CD4-positive, alpha-beta T cell treated with Interferon gamma for 1 hour (primary cell): ENCODE measurements around the gene HIP1.
"Not testable (repeated sequence)": the region's sequence is repeated elsewhere in the genome, so short reads cannot be mapped to it uniquely, and the experiment has no call there.

ENCODE experiments used
- DNase-seq: peaks from one replicate; pipeline ENCODE4 v3.0.0-alpha.2; 2020

Gene HIP1

GRCh38 chr7:75608451-75609122, 130.2 kb downstream of the HIP1 start:
- no peak for DNase-seq

GRCh38 chr7:75604408-75604807, 134.3 kb downstream of the HIP1 start:
- no peak for DNase-seq

DNA sequence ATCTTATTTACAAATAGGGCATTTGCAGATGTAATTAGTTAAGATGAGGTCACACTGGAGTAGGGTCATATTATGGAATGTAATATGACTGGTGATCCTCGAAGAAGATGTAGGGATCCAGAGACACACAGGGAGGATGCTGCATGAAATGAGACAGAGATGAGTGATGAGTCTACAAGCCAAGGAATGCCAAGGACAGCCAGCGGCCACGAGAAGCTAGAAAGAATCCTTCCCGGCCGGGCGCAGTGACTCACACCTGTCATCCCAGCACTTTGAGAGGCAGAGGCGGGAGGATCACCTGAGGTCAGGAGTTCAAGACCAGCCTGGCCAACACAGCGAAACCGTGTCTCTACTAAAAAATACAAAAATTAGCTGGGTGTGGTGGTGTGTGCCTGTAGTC, 135.9 kb downstream of the HIP1 start:
- DNase-seq = not testable (repeated sequence)

- DNase-seq = no peak
Observed at GRCh38 chr7:75601539-75601938, 137.2 kb downstream of the HIP1 start.

DNA sequence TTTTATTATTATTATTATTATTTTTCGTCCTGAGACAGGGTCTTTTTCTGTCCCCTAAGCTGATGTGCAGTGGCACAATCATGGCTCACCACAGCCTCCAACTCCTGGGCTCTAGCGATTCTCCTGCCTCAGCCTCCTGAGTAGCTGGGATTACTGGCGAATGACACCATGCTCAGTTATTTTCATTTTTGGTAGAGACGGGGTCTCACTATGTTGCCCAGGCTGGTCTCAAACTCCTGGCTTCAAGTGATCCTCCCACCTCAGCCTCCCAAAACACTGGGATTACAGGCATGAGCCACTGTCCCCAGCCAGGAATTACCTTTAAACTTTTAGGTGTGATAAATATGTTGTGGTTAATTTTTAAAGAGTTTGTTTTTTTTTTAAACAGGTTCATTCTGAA, 138.0 kb downstream of the HIP1 start:
- DNase-seq = not testable (repeated sequence)

- no peak for DNase-seq
Observed at GRCh38 chr7:75599244-75599781, 139.4 kb downstream of the HIP1 start.

DNA sequence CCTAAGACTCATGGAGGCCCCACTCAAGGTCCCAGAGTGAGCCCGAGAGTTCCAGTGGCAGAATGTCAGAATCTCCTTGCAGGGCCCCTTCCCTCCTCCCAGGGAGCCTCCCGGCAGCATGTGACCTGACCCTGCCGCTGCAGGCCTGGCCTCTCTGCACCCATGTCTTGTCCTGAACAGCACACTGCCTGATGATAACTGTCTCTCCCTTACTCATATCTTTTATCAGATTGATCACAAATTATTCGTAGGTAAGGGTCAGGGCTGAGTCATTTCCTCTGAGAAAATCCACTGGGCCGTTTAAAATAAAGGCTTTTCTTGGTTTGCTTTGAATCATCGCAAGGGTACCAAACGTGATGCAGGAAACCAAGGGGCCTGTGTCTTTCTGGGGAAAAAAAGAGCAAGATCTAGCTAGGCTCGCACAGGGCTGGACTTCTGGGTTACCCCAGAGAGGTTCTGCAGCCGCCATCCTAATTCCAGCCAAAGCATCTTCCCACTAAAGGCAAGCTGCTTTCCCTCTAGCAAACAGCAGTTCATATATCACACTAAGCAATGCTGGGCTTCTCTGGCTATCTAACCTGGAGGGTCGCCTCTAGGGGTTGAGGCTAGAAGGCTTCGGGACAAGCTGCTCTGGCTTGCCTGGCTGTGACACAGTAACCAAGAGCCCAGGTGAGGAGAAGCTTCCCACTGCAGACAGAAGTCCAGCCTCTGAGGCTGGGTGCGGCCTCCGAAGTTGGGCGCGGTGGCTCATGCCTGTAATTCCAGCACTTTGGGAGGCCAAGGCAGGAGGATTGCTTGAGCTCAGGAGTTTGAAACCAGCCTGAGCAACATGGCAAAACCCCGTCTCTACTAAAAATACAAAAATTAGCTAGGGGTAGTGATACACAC, 141.8 kb downstream of the HIP1 start:
- DNase-seq = no peak

GRCh38 chr7:75595766-75596165, 143.0 kb downstream of the HIP1 start:
- DNase-seq = no peak

- DNase-seq = not testable (repeated sequence)
Observed at GRCh38 chr7:75593500-75594184, 145.1 kb downstream of the HIP1 start.

GRCh38 chr7:75591467-75592255, 147.1 kb downstream of the HIP1 start:
- DNase-seq = no peak

GRCh38 chr7:75590373-75591005, 148.3 kb downstream of the HIP1 start:
- no peak for DNase-seq

GRCh38 chr7:75584354-75584753, 154.4 kb downstream of the HIP1 start:
- no peak for DNase-seq

DNA sequence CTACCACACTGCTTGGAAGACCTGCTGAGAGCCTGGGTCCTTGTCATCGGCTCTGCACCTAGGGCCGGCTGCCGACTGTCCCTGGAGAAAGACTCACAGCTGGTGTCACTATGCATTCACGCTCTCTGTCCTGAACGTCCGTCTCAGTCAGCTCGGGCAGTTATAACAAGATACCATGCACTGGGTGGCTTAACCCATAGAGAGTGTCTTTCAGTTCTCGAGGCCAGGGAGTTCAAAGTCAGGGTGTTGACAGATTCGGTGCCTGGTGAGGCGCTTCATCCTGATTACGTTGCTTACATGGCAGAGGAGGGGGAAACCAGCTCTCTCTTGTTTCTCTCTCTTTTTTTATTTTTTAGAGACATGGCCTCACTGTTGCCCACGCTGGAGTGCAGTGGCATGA, 155.5 kb downstream of the HIP1 start:
- DNase-seq = no peak

DNA sequence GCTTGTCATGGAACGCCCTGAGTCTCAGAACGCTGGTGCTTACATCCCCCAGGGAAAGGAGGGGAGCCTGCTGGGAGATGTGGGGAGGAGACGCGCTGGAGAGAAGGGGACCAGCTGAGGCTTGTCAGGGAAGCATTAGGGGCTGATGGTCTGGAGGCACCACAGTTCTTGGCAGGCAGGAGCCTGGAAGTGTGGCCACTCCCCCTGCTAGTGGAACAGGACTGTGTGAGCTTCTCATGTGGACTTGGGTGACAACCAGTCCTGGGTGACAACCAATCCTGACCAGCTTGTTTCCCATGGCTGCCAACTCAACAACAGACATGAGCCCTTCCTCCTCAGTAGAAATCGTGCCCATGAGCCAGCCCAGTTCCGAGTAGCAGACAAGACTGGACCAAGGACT, 158.8 kb downstream of the HIP1 start:
- DNase-seq = no peak

- no peak for DNase-seq
Observed at GRCh38 chr7:75578081-75578480, 160.7 kb downstream of the HIP1 start.

DNA sequence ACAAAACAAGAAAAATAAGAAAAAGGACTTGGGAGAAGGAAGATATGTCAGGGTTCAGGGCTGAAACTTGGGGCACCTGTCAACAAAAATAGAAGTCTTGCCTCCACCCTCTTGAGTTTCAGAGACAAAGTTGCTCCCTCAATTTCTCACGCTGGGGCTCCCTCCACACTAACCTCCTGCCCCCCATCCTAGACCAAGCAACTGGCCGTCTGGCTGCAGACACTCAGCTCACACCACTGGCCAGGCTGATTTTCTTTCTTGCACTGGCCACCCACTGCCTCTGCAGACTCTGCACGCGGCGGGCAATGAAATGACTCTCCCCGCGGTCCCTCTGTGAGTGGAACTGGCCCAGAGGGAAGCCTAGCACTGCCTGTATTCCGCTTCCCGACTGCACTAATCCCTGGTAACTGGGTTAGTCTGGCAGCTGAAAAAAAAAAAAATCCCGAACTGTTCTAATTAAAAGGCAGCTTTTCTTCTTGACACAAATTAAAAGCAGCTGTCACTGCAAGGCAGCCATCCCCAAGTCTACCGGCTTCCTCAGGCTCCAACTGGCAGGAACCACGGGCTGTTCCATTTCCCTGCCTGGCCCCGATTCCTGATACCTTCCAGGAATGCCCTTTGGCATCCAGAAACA, 163.1 kb downstream of the HIP1 start:
- no peak for DNase-seq

GRCh38 chr7:75573477-75574019, 165.2 kb downstream of the HIP1 start:
- no peak for DNase-seq

- DNase-seq = no peak
Observed at GRCh38 chr7:75572814-75573213, 165.9 kb downstream of the HIP1 start.

DNA sequence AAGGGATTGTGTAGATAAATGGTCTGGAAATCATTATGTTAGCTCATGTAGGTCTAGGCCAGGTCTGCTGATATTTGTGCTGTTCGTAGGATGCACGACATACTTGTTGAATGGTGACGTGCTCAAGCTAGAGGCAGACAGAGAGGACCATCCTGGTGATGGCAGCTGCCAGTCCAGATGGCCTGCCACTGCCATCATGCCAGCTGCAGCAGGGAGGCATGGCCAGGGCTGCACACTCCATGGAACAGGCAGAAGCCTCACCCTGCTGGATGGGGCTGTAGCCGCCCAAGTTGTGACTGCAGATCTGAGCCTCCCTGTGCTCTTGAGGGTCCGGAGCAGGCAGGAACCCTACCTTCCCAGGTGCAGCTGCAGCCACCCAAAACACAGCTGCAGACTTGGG, 166.3 kb downstream of the HIP1 start:
- no peak for DNase-seq

DNA sequence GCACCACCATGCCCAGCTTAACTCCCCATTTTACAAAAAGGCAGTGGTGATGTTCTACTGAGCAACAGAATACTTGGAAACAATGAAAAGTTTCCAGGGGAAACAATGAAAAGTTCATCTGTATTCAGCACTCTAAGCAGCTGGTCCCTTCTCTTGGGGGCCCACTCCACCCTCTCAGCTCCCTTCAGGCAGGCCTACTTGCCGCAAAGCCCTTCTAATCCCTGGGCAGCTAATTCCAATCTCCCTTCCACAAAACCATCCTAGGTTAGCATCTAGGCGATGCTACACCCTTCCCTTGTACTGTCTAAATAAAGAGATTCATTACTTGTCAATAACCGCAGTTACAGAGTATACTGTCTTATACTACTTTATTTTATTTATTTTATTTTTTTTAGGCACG, 167.5 kb downstream of the HIP1 start:
- no peak for DNase-seq

GRCh38 chr7:75569629-75570282, 169.0 kb downstream of the HIP1 start:
- DNase-seq = not testable (repeated sequence)
